Testis (tissue), 2 donors: ENCODE data around the gene THSD4.

Experiments
- POLR2A ChIP-seq: fragments of 450-650 bp; IDR thresholded peaks from one replicate; pipeline ENCODE4 v1.6.1; 2017; ENCODE audit warnings: antibody characterized with exemption, mild to moderate bottlenecking, moderate library complexity
- TF ChIP-seq, protein P1 (sequence below), 3 experiments: fragments of 450-650 bp in 2 of 3; fragments of 200-600 bp in 1 of 3; sonication (generic) in 1 of 3; IDR thresholded peaks; one replicate each; pipeline ENCODE4 v1.5.1; 2016 to 2019; ENCODE audit warnings: antibody characterized with exemption in 3 of 3, mild to moderate bottlenecking in 2 of 3, moderate library complexity in 1 of 3

DNA sequence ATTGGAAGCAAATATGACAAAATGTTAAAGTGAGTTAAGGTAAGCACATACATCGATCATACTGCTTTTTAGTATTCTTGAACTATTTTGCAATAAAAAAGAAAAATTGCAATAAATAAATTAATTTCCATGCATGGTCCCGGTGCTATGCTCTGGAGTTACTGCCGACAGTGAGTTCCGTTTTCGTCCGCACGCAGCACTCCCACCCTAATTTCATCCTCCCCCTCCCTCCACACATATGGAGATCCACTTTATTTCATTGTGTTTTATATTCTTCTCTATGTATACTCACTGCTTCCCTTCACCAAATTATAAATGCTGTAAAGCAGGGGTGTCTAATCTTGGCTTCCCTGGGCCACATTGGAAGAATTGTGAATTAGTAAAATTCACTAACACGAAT, 247.3 kb downstream of the THSD4 start:
- TF ChIP-seq POLR2A = no peak
- TF ChIP-seq, protein P1, sequence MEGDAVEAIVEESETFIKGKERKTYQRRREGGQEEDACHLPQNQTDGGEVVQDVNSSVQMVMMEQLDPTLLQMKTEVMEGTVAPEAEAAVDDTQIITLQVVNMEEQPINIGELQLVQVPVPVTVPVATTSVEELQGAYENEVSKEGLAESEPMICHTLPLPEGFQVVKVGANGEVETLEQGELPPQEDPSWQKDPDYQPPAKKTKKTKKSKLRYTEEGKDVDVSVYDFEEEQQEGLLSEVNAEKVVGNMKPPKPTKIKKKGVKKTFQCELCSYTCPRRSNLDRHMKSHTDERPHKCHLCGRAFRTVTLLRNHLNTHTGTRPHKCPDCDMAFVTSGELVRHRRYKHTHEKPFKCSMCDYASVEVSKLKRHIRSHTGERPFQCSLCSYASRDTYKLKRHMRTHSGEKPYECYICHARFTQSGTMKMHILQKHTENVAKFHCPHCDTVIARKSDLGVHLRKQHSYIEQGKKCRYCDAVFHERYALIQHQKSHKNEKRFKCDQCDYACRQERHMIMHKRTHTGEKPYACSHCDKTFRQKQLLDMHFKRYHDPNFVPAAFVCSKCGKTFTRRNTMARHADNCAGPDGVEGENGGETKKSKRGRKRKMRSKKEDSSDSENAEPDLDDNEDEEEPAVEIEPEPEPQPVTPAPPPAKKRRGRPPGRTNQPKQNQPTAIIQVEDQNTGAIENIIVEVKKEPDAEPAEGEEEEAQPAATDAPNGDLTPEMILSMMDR (IDR thresholded peaks at IDR 0.05) = no peak
